Stimulated activated CD8-positive, alpha-beta memory T cell treated with anti-CD3 and anti-CD28 coated beads, Interleukin-15, amount 100 ng/mL, for 4 hours (primary cell): ENCODE results near the gene HPX.
"Not testable (repeated sequence)": the region's sequence is repeated elsewhere in the genome, so short reads cannot be mapped to it uniquely, and the experiment has no call there.

ENCODE experiments used
- DNase-seq, 2 donors: peaks; one replicate each; pipeline ENCODE4 v3.0.0-alpha.2; 2020; ENCODE audit warnings: low read depth in 2 of 2

Gene HPX

DNA sequence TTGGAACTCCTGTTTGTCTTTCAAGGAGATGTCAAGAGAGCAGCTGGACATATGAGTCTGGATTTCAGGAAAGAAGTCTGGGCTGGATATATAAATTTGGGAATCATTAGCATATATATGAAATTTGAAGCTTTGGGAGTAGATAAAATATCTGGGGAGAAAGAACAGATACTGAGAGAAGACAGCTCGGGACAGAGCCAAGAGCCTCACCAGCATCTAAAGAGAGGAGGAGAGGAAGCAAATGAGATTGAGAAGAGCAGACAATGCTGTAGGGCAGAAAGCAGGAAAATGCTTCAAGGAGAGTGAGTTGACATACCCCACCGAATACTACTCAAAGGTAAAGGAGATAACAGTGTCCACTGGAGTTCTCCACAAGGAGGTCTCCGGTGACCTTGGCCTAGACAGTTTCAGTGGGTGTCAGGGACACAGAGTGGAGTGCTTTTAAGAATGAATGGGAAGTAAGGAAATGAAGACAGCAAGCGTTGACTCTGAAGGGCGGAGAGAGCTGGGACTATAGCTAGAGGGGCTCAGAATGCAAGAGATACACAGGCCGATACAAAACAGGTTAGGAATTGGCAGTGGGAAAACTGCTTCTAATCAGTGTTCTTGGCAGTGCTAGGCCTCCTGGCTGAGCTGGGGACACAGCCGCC is 22.8 kb downstream of the HPX start:
- no peak for DNase-seq

GRCh38 chr11:6415797-6416196 is 25.0 kb downstream of the HPX start:
- DNase-seq, result no peak

DNA sequence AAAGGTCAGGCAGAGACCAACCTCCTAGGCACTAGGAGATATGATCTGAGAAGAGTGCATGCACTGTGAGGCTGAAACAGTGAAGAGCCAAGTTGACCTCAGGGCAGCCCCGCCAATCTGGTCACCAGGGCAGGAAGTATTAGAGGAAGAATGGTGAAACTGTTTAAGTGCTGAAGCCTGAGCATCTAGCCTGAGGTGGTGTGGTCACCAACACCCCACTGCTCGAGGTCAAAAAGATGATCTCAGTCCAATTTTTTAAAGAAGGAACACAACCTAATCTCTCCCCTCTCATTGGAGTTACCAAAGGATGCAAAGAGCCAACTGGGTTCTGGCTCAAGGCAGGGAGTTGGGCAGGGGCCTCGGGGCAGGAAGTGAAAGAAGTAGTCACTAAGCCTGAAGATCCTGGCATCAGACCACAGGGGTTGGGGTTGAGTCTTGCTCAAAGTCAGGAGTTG is 25.9 kb downstream of the HPX start:
- no peak for DNase-seq

- DNase-seq, result peak in 1 of 2 donors; percentile 55
These were observed 27.0 kb downstream of the HPX start for GRCh38 chr11:6413791-6414201.

DNA sequence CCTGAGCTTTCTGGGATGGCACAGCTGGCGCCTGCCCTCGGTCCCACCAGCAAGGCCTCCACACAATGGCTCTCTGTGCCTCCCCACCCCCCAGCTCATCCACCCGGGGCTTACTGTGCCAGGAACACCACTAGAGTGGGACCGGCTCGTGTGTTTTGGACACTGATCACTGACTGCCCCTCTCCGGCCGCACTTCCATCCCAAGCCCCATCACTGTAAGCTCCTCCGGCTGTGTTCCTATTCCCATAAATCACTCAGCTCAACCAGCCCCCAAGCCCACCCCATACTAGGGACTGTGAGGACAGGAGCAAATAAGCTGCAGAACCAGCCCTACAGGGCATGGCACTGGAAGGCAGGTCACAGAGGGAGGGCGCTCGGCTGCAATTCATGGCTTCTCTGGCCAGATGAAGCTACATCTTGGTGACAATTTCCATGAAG is 29.2 kb downstream of the HPX start:
- no peak for DNase-seq

DNA sequence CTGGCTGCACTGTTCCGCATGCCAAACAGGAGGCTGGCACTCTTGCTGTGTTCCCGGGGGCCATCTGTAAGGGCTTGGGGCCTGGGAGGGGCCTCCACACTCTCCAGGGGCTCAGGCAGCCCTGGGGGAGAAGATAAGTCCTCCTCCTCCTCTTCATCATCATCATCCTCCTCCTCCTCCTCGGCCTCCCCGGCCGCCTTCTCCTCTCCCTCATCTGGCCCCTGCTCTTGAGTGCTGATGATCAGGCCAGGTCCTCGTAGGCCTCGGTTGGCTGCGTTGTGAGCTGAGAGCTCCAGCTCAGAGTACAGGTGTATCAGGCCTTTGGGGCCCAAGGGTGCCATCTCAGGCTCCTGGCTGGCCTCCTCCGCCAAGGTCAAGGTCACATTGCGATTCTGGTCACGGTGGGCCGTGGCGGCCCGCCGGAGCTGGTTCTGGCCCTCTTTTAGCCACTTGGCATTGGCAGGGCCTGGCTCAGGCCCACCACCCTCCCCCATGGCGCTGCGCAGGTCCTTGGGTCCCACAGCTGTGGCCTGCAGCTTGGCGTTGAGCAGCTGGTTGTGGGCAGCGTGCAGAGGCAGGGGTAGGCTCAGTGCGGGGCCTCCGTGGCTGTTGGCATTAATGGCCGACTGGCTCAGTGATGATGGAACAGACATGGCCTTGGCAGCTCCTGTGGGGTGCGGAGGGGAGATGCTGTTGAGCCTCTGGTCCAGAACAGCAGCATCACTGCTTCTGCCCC is 29.9 kb downstream of the HPX start:
- DNase-seq, result no peak

- DNase-seq, result no peak
These were observed 34.4 kb downstream of the HPX start for GRCh38 chr11:6406370-6406769.

- DNase-seq, result no peak
These were observed 34.9 kb downstream of the HPX start for GRCh38 chr11:6405846-6406245.

GRCh38 chr11:6405052-6405667 is 35.6 kb downstream of the HPX start:
- DNase-seq, result no peak

DNA sequence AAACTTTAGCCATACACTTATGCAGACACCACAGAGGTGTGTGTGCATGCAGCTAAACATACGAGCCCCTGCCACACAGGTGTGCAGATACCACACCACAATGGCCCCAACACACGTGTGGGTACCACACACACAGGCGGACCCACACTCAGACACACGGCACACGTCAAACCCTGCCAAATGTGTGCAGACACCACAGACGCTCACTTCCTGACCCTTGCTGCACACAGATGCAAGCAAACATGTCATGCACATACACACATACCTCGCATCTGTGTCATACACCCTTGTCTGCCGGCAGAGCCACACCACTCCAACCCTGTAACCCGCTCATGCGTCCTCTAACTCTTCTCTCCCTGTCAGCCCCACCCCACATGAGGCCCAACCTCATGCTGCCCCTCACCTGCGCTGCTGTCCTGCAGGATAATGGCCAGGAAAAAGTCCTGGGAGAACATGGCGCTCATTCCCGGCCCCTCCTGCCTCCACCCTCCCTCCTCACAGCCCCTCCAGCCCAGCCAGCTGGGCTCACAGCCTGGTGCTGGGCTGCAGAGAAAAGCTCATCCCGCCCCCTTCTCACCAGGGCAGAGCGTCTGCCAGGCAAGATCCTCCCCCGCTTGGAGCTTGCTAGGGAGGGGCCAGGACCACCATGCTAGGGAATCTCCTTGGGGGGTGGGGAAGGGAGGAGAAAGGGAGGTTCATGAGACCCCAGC is 36.3 kb downstream of the HPX start:
- DNase-seq, result no peak

DNA sequence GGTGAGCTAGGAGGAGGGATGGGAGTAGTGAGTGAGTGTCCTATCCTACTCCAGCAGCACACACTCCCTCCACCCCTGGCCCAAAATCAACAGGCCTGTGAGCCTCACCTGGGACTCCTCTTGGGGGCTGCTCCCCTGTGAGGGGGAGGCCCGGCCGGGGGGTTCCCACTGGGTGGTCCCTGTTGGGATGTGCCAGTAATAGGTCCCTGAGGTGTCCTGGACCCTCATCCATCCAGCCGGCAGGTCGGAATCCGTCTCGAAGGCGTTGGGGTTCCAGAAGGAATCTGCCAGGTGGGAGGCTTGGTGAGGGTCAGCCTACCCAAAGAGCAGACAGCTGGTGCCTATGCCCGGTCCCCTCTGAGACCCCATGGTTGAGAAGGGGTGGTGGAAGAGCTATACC is 37.2 kb downstream of the HPX start:
- DNase-seq, result no peak

DNA sequence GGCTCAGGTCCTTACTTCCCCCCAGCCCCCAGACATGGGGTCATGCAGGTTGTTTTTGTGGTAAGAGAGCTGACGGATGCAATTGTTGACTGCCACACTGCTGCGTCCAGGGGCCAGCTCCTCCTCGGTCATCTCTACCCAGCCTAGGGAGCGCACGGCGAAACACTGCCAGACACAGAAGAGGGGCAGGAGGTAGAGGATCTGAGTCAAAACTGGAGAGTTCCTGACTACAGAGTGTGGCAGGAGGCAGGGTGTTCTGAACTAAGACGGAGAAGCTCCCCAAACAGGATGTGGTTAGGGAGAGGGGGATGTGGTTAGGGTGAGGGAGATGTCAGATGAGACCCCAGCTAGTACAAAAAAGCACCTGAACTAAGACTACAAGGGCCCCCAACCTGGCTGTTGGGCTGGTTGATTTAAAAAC is 38.2 kb downstream of the HPX start:
- peak; percentile 31 to 51 for DNase-seq

DNA sequence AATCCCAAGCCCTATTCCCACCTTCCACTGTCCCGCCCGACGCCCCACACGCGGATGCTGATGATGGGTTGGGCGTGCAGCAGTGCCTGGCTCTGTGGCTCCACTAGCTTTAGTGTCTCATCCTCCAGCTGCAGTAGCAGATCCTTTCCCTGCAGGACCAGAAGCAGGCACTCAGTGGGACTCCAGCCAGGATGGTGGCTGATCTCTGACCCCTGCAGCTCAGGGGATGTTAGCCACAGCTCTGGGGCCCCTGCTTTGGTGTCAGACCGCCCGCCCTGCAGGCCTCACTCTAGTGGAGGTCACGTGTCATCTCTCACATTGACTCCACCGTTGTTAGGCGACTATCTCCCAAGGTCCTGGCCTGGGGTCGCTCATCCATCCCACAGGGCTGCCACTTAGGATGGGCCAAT is 38.7 kb downstream of the HPX start:
- no peak for DNase-seq

- DNase-seq, result no peak
These were observed 39.3 kb downstream of the HPX start for GRCh38 chr11:6401464-6401863.

GRCh38 chr11:6400431-6401345 is 40.1 kb downstream of the HPX start:
- DNase-seq, result no peak

GRCh38 chr11:6397636-6398035 is 43.2 kb downstream of the HPX start:
- no peak for DNase-seq

- no peak for DNase-seq
These were observed 43.6 kb downstream of the HPX start for GRCh38 chr11:6397156-6397555.

- DNase-seq, result no peak
These were observed 45.2 kb downstream of the HPX start for GRCh38 chr11:6395470-6396060.

- no peak for DNase-seq
These were observed 46.7 kb downstream of the HPX start for GRCh38 chr11:6393989-6394670.

DNA sequence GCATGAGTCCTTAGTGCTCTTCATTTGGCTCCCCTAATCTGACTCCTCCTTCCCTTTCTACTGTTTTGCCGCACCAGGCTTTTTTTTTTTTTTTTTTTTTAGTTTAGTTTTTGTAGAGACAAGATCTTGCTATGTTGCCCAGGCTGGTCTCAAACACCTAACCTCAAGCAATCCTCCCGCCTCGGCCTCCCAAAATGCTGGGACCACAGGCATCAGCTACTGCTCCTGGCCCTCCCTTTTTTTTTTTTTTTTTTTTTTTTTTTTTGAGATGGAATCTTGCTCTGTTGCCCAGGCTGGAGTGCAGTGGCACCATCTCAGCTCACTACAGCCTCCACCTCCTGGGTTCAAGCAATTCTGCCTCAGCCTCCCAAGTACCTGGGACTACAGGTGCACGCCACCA is 48.5 kb downstream of the HPX start:
- not testable (repeated sequence) for DNase-seq
